ENCODE results near the gene RFX5.

The RFX5 gene

DNA sequence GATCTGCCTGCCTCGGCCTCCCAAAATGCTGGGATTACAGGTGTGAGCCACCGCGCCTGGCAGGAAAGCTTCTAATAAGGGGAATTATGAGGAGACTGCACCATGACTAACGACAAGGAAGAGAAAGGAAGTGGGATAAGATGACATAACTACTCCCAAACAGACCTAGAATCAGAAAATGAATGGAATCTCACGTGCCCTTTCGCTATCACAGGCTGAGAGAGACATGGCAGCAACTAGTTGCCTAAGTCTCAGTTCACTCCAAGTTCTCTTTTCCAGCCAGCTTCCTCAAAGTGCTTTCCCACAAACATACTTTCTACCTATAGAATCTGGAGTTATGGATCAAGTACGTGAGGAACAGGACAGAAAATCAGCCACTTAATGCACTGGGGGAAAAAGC lies 21.8 kb downstream of the RFX5 start:
- no peak for DNase-seq (ENCODE audit: low spot score)

DNA sequence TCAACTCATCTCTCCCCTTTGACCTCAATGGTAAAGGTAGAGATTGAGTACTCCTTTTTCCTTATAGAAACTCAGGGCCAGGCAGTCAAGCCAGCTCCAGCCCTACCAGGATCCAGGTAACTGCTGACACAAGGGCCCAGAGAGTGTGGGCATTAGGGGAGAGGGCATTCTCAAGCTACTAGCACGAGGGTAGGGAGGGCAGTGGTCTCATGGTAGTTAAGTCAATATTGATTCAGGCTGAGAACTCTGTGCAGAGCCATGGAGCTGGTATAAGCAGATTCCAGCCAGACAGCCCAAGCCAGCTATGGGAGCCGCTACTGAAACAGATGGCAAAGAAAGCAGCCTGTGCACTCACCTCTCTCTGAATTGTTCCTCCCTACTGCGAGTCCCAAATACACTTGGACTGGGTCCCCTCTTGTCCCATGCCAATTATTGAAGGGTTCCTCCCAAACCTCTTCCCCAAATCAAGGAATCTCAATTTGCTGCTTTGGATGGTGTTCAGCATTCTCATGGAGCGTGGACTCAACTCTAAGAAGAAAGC lies 22.6 kb downstream of the RFX5 start:
- DNase-seq (ENCODE audit: low spot score): no peak

DNA sequence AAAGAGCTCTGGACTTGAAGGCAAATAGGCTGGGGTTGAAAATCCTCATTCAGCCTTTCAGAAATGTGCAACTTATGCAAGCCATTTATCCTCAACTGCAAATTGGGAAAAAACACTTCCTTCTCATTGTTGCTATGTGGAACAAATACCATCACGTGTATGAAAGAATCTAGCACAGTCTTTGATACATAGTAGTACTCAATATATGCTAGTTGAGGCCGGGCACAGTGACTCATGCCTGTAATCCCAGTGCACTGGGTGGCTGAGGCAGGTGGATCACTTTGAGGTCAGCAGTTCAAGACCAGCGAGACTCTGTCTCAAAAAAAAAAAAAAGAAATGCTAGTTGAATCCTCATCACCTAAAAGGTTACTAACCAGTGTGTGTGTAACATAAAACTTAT lies 28.1 kb downstream of the RFX5 start:
- DNase-seq (ENCODE audit: low spot score): no peak

GRCh38 chr1:151315565-151316235 lies 31.4 kb downstream of the RFX5 start:
- DNase-seq (ENCODE audit: low spot score): no peak

DNA sequence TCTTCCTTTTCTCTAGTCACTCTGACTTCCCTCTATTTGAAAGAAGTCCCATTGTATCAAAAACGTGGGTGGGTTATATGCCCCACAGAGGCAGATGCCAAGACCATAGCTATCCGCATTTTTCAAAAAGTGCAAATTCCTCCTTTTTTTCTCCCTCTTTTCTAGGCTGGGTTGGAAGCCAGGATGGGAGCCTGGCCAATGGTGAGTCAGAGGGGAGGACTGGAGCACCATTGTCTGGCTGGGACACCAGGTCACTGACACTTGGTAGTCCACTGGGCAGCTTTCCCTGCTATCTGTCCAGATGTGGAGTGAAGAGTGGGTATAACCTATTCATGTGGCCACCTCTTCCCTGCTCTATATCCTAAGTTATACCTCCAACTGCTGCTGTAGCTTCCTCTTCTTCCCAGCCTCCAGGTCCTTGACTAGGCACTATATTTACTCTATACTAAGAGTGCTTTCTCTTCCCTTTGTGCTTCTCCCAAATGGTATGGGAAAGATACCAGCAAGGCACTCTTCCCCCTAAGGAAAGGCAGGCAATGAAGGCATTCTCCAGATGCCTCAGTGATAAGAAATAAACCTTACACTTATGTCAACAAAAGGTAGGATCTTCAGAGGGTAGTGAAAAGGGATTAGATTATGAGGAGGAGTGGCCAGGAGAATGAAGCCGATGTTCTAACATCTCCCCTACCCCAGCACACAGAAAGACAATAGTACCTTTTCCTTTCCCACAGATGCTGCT lies 32.7 kb downstream of the RFX5 start:
- DNase-seq (ENCODE audit: low spot score): no peak

GRCh38 chr1:151313501-151313900 lies 33.6 kb downstream of the RFX5 start:
- DNase-seq (ENCODE audit: low spot score): no peak

DNA sequence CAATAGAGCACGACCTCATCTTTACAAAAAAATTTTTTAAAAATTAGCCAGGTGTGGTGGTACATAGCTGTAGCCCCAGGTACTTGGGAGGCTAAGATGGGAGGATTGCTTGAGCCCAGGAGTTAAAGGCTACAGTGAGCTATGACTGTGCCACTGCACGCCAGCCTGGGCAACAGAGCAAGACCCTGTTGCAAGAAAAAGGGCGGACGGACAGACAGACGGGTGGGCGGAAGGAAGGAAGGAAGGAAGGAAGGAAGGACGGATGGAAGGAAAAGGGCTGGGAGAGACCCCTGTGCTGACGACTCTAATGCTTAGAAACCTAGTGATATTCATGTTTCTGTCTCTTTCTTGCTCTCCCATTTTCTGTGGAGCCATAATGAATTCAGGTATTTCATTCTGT lies 34.2 kb downstream of the RFX5 start:
- no peak for DNase-seq (ENCODE audit: low spot score)

DNA sequence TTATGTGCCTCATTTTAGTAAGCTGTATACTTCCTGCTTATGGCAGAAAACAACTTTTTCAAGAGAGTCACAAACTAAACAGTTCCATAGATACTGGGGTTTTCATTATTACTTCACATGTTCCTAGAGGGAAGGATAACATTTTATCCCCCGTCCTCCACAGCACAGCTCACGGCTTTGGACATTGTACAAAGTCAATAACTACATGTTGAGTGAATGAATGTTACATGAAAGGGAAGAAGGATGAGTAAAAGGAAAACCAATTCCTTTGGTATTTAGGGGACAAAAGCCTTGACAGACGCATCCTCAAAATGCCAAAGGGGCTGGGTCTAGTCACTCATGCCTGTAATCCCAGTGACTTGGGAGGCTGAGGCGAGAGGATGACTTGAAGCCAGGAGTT lies 34.6 kb downstream of the RFX5 start:
- no peak for DNase-seq (ENCODE audit: low spot score)

GRCh38 chr1:151311589-151312331 lies 35.3 kb downstream of the RFX5 start:
- peak; percentile 89 for DNase-seq (ENCODE audit: low spot score)

DNA sequence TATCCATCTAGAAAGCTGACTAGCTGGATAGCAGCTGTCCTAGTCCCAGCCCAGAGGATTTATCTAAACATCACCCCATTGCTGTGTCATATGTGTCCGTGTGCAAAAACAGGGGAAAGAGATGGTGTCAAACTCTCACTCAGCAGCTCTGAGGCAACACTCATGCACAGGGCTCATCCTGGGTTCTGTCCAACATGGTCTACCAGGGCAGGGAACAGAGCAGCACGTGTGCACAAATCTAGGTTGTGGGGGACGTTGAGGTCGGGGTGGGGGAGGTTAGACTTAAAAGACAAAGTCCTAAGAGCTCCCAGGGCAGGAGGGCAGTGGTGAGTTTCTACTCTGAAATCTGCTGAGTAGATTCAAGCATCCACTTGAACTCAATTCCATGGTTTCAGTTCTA lies 36.0 kb downstream of the RFX5 start:
- no peak for DNase-seq (ENCODE audit: low spot score)

DNA sequence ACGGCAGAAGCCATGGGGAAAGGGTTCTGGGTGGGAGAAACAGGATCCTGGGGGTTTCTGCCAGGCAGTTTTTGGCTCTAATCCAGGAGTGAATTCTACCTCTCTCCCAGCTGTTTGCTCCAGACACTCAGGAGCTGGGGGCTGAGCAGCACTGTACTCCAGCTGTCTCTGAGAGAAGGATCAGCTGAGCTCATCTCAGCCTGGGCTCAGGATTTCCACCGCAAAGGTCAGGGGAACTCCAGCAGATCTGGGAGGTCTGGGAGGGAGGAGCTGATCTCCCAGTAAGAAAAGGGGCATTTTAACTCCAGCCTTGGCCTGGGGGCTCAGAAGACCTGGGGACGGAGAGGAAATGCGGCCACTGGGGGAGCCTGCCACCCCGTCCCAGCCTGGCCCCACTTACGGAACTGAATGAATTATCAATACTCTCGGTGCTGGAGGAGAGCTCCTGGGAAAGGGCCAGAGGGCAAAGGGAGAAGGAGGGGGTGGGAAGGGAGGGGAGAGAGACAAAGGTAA lies 37.2 kb downstream of the RFX5 start:
- no peak for DNase-seq (ENCODE audit: low spot score)

GRCh38 chr1:151294742-151295462 lies 52.1 kb downstream of the RFX5 start:
- no peak for DNase-seq (ENCODE audit: low spot score)

GRCh38 chr1:151293093-151293492 lies 54.0 kb downstream of the RFX5 start:
- no peak for DNase-seq (ENCODE audit: low spot score)

DNA sequence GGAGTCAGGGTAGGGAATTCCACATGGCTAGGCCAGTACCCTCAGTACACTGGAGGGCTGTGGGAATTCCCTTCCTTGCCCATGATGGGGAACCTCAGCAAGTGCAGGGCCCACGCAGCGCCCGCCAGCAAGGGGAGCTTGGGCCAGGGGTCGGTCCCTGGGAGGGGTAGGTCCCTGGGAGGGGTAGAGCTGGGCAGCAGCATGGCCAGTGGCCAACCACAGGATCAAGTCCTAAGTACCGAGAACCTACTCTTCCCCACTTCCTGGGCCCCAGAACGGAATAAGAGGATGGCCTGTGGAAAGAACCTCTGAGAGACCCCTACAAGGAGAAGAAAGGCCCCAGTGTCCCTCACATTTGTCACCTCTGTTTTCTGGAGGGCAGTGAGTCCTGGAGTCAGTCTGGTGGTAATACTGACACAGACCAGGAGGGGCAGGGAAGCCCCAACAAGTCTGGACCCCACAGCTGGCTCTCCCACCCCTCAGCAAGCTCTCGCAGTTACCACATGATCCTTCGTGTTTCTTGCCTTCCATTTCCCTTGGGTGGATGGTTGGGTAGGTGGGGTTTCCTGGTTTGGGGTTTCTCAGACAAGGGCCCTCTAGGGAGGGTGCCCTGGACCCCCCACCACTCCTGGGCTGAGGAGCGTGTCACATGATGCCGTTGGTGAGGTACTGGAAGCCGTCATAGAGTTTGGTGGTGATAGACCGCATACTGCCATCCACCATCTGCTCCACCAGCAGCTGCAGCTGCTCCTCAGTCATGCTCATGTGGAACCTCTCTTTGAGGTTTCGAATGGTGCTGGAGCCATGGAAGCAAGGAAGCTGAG lies 54.6 kb downstream of the RFX5 start:
- no peak for DNase-seq (ENCODE audit: low spot score)

GRCh38 chr1:151290709-151291303 lies 56.2 kb downstream of the RFX5 start:
- DNase-seq (ENCODE audit: low spot score): no peak
